GM19328 (cell line): ENCODE results near the gene CRTAC1.
A peak's percentile ranks its signal among the peaks of the same experiment; 100 is the strongest.

Source experiments
- ATAC-seq: cut with Tn5 transposase; IDR thresholded peaks from one replicate; pipeline ENCODE4 v1.9.1; 2021; ENCODE audit warnings: mild to moderate bottlenecking, moderate library complexity; ENCODE audit not compliant: unreplicated experiment

The CRTAC1 gene

GRCh38 chr10:97873569-97873968 lies 156.9 kb downstream of the CRTAC1 start:
- ATAC-seq: no peak

- ATAC-seq: no peak
These were observed 159.4 kb downstream of the CRTAC1 start for GRCh38 chr10:97870990-97871389.

DNA sequence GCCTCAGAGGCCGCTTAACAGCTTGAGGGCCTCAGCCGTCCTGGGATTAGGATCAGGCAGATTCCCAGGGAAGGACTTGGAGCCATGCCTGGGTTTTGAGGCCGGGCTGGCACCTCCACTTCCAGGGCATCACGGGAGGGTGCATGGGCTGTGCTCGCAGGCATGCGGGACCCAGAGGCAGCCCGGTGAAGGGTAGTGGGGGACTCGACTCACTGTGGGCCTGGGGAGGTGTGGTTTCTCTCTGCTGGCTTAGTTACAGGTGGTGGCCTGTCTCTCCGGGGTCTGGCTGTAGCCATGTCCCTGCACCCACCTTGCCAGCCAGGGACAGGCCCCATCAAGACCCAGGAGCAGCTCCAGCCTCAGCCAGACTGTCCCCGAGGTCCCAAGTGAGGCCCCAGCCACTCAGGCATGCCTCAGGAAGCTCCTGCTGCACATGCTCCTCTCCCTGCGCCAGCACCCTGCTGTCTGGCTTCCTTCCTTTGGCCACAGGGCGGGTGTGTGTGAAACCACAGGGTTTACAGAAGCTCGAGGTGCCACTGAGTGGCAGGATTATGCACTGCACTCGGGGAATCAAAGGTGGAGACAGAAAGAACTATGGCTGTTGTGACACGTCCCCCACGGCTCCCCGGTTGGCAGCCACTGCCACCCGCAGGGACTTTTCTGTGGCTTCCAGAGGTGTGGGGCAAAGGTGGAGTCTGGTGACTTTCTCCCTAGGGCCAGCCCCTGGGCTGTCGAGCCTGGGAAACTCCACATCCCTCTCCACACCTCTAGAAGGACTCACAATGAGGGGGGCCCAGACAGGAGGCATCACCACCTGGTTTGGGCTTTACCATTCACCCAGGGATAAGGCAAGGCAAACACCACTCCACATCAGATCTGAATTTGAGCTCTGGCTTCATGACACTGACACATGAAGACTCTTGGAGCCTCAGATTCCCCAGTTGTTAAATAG lies 161.1 kb downstream of the CRTAC1 start:
- ATAC-seq: peak; percentile 86

DNA sequence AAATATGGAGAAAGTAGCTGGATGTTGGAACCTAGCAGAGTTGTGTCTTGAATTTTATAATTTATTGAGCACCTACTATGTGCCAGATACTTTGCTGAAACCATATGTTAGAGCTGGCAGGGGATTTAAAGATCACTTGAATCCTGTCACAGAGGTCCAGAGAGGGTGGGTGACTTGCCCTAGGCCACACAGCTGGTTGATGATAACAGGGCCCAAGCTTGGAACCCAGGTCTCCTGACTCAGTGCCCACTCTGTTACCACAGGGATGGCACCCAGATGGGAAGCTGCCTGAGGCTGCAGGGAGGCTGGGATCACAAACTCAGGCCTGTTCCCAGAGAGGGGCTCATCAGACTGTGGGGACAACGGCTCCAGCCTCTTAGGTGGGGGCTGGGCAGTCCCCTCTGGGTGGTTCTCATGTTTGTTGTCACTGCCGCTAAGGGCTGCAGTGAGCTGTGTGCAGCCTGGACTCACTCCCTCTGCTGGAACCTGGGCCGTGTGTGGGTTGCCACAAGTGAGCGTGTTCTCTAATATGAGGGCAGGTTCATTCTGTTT lies 162.2 kb downstream of the CRTAC1 start:
- no peak for ATAC-seq

DNA sequence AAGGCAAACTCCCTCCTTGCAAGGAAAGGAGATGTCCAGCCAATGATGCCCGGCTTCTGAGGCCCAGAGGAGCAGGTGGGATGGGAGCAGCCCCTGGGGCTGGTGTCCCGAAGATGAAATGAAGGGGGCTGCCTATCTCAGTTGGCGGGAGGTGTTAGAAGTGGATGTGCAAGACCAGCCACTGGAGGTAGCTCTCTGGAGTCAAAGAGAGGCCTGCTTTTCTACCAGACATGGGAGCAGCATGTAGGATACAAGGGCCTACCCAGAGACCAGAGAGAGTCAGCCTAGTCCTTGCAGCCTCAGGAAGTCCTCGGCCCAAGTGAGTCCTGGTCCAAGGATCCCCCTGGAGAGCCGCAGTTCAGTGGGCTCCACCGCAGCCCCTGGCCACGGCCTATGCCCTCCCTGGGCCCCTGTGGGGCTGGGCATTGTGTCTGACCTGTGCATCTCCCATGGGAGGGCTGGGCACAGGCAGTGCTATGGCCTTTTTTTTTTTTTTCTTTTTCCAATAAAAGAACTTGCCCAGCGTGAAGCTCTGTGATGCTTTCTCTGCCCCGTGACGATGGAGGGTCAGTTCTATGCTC lies 163.1 kb downstream of the CRTAC1 start:
- no peak for ATAC-seq

GRCh38 chr10:97866524-97867219 lies 163.7 kb downstream of the CRTAC1 start:
- no peak for ATAC-seq

- no peak for ATAC-seq
These were observed 164.9 kb downstream of the CRTAC1 start for GRCh38 chr10:97865488-97865887.

GRCh38 chr10:97863808-97864207 lies 166.6 kb downstream of the CRTAC1 start:
- ATAC-seq: no peak

GRCh38 chr10:97861924-97862323 lies 168.5 kb downstream of the CRTAC1 start:
- ATAC-seq: no peak

- ATAC-seq: no peak
These were observed 169.2 kb downstream of the CRTAC1 start for GRCh38 chr10:97861097-97861750.

GRCh38 chr10:97858001-97858439 lies 172.4 kb downstream of the CRTAC1 start:
- no peak for ATAC-seq

DNA sequence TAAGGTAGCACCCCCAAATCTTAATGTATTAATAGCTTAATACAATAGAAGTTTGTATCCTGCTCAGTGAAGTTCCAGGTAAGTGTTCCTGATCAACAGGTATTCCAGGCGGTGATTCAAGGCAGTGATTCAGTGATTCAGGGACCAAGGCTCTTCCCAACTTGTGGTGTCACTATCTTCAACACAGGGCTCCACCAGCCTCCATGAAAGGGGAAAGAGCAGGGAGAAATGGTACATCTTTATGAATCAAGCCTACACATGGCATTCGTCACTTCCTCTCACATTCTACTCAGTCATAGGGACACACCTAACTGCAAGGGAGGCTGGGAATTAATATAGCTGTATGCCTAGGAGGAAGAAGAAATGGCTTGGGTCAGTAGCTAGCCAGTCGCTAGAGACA lies 175.7 kb downstream of the CRTAC1 start:
- ATAC-seq: no peak

- no peak for ATAC-seq
These were observed 177.5 kb downstream of the CRTAC1 start for GRCh38 chr10:97852840-97853405.

DNA sequence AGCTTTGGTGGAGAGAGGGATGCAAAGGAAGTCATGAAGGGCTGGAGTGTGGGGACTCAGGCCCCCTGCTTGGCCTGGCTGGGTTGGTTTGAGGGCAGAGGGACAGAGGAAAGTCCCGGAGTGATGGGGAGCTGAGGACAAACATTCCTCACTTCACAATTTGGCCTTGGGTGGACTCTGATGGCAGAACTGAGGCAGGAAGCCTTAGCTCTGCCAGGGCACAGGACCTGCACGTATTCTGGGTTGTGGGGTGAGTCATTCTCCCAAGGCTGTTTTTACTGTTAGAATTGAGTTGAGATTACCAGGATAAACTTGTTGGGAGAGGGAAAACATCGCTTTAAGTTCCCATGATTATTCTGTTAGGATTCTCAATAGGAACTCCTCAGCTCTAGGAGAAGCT lies 178.1 kb downstream of the CRTAC1 start:
- no peak for ATAC-seq

GRCh38 chr10:97851341-97852001 lies 178.9 kb downstream of the CRTAC1 start:
- ATAC-seq: no peak

- ATAC-seq: no peak
These were observed 180.0 kb downstream of the CRTAC1 start for GRCh38 chr10:97850446-97850845.

GRCh38 chr10:97849687-97850402 lies 180.6 kb downstream of the CRTAC1 start, which contains the start of gene GOLGA7B:
TSS of gene GOLGA7B (plus strand) at chr10:97849843. CDS start at chr10:97850304, 461 bp downstream.
- ATAC-seq: no peak

DNA sequence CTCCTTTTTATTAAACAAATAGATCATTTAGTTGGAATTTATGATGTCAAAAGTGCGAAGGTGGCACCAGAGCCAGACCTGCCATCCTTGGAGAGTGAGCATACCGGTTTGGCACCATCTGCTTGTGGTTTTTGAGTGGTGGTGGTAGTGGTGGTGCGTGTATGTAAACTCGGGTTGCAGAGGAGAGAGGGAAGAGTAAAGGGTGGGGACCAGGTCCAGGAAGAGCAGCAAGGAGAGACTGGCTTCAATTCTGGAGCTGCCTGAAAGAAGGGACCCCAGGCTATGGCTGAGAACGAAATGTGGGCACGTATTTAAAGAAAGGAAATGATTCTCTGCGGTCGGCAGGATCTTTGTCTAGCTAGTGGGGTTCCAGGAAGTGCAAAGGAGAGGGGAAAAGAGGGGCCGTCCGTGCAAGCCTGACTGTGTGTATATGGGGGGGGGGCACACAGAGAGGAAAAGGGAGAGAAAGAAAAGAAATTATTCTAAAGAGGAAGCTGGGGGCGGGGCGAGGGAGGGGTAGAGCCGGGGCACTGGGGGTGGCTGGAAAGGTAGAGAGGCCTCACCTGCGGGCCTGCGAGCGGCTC lies 181.2 kb downstream of the CRTAC1 start:
- ATAC-seq: no peak

DNA sequence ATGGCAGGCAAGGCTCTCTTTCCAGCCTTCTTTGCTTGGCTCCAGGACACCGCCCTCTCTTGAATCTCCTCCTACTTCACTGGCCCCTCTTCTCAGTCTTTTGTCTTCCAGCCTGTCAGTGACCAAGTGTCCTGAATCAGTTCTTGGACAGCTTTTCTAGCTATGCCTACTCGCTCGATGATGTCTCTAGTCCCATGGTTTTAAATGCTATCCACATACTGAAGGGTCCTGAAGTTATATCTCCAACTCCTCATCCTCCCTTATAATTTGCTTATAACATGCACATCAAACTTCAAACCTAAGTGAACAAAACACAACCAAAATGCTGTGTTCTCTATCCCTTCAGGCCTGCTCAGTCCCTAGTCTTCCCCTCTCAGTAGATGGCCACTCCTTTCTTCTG lies 185.7 kb downstream of the CRTAC1 start:
- no peak for ATAC-seq
